ENCODE data around the gene DTNBP1.
A peak's percentile ranks its signal among the peaks of the same experiment; 100 is the strongest.
"Not testable (repeated sequence)": the region's sequence is repeated elsewhere in the genome, so short reads cannot be mapped to it uniquely, and the experiment has no call there.

The DTNBP1 gene

DNA sequence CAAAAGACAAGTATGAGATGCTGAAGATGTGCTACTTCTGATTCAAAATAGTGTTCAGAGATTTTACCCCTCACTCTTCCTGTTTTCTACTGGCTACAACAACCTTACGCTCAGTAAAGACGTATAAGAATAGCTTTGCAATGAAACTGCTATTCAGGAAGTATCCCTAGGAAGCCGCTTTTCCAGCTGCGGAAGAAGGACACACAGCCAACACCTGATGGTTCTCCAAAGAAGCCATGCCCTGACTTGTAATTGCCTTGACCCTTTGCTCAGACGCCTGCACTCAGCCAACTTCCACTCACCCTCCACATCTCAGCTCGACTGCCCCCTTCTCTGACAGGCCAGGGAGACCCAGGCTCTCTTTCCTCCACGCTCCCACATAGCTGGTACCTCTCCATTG lies 111.6 kb downstream of the DTNBP1 start:
- TF ChIP-seq, protein P1, sequence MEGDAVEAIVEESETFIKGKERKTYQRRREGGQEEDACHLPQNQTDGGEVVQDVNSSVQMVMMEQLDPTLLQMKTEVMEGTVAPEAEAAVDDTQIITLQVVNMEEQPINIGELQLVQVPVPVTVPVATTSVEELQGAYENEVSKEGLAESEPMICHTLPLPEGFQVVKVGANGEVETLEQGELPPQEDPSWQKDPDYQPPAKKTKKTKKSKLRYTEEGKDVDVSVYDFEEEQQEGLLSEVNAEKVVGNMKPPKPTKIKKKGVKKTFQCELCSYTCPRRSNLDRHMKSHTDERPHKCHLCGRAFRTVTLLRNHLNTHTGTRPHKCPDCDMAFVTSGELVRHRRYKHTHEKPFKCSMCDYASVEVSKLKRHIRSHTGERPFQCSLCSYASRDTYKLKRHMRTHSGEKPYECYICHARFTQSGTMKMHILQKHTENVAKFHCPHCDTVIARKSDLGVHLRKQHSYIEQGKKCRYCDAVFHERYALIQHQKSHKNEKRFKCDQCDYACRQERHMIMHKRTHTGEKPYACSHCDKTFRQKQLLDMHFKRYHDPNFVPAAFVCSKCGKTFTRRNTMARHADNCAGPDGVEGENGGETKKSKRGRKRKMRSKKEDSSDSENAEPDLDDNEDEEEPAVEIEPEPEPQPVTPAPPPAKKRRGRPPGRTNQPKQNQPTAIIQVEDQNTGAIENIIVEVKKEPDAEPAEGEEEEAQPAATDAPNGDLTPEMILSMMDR (IDR thresholded peaks at IDR 0.05; ENCODE audit: low read depth, low read length), result no peak
- H3K4me3 ChIP-seq (replicated peaks in 1 of 2; ENCODE audit: low read depth in 2 of 2, low read length in 2 of 2), result no peak overlapping the region
- DNase-seq (ENCODE audit: low read depth in 2 of 2), result no peak

DNA sequence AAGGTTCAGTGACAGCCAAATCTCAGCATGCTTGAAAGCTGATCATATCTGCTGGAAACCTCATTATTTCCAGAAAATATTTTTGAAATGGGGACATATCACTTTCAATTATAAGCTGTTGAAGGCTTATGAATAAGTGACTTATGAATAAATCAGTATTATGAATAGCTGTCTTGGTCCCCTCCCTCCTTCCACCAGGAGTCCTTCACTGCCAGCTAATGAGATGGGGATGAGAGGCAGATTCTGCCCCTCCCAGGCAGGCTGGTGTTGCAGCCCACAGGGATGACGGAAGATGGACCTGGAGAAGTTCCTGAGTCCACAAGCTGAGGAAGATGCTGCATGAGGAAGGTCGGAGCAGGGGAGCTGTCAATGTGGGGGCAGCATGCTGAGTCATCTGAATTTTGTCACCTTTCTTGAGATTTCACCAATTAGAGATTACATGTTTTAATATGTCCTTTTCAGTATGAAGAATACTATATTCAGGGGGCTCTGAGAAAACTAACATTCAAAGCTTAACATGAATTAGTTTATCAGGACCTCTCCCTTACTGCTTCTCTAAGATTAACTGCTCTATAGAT lies 112.2 kb downstream of the DTNBP1 start:
- no peak for DNase-seq (ENCODE audit: low read depth in 2 of 2)
- H3K4me3 ChIP-seq (replicated peaks in 1 of 2; ENCODE audit: low read depth in 2 of 2, low read length in 2 of 2), result no peak overlapping the region
- TF ChIP-seq, protein P1 (IDR thresholded peaks at IDR 0.05; ENCODE audit: low read depth, low read length), result no peak

DNA sequence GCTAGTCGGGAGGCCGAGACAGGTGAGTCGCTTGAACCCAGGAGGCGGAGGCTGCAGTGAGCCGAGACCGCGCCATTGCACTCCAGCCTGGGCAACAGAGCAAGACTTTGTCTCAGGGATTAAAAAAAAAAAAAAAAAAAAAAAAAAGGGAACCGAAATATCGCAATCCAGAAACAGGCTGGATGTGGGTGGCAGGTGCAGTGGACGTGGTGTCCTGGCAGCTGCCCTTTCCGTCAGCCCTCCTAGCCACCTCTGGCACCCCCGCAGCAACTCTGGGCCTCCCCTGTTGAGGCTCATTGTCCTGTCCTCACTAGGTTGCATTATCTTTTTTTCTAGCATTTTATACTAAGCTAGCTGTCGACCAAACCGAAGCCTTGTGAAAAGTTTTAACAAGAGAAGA lies 113.5 kb downstream of the DTNBP1 start:
- no peak for DNase-seq (ENCODE audit: low read depth in 2 of 2)
- TF ChIP-seq, protein P1 (IDR thresholded peaks at IDR 0.05; ENCODE audit: low read depth, low read length), result no peak
- H3K4me3 ChIP-seq (replicated peaks in 1 of 2; ENCODE audit: low read depth in 2 of 2, low read length in 2 of 2), result no peak overlapping the region

DNA sequence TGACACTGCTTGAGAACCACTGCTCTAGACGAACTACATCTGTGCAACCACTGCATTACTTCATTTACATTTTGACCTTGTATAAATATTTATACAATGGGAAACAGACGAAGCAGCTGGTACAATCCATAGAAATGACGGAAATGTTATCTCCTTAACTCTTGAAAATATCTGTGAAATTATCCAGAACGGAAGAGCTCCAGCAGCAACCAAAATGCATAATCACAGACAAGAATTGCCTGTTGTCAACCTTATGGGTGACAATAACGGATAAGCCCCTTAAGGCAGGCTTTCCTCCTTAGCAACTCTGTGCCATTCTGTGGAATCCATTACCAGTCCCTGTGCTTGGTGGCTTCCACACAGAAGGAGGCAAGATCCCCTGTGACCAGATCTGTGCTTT lies 115.4 kb downstream of the DTNBP1 start:
- H3K4me3 ChIP-seq (replicated peaks in 1 of 2; ENCODE audit: low read depth in 2 of 2, low read length in 2 of 2), result no peak overlapping the region
- DNase-seq (ENCODE audit: low read depth in 2 of 2), result peak in 1 of 2 donors; percentile 20
- TF ChIP-seq, protein P1 (IDR thresholded peaks at IDR 0.05; ENCODE audit: low read depth, low read length), result no peak

GRCh38 chr6:15546591-15546990 lies 116.2 kb downstream of the DTNBP1 start:
- TF ChIP-seq, protein P1 (IDR thresholded peaks at IDR 0.05; ENCODE audit: low read depth, low read length), result no peak
- no peak overlapping the region for H3K4me3 ChIP-seq (replicated peaks in 1 of 2; ENCODE audit: low read depth in 2 of 2, low read length in 2 of 2)
- DNase-seq (ENCODE audit: low read depth in 2 of 2), result no peak

GRCh38 chr6:15544321-15544900 lies 118.4 kb downstream of the DTNBP1 start:
- H3K4me3 ChIP-seq (replicated peaks in 1 of 2; ENCODE audit: low read depth in 2 of 2, low read length in 2 of 2), result no peak overlapping the region
- TF ChIP-seq, protein P1 (IDR thresholded peaks at IDR 0.05; ENCODE audit: low read depth, low read length), result no peak
- DNase-seq (ENCODE audit: low read depth in 2 of 2), result peak; percentile 38 to 78

GRCh38 chr6:15543332-15543917 lies 119.4 kb downstream of the DTNBP1 start:
- not testable (repeated sequence) for DNase-seq (ENCODE audit: low read depth in 2 of 2); H3K4me3 ChIP-seq (replicated peaks in 1 of 2; ENCODE audit: low read depth in 2 of 2, low read length in 2 of 2)
